Mucosa of descending colon (tissue), 3 donors: Measurements from ENCODE around the gene FGF12. TPM values are rescaled to one million over a fixed set of nuclear protein-coding genes. Genes with fewer than 3 reads are reported as not detected.

Experiments used
- ATAC-seq: fragments of 200-7000 bp; cut with Tn5 transposase; one replicate; pipeline ENCODE4 v1.9.1; 2020; ENCODE audit warnings: mild to moderate bottlenecking, moderate library complexity
- DNase-seq, 3 donors: peaks; one replicate each; pipeline ENCODE4 v3.0.0-alpha.2; 2020
- H3K36me3 ChIP-seq: fragments of 200-600 bp; one replicate; pipeline ENCODE4 v1.8.0; 2021; ENCODE audit warnings: low read depth, mild to moderate bottlenecking
- H3K4me1 ChIP-seq: fragments of 200-600 bp; one replicate; pipeline ENCODE4 v1.8.0; 2021; ENCODE audit warnings: low read depth, mild to moderate bottlenecking
- H3K4me3 ChIP-seq: fragments of 200-600 bp; one replicate; pipeline ENCODE4 v1.8.0; 2021; ENCODE audit warnings: mild to moderate bottlenecking
- H3K9me3 ChIP-seq: fragments of 200-600 bp; one replicate; pipeline ENCODE4 v1.8.0; 2021; ENCODE audit warnings: mild to moderate bottlenecking
- intact Hi-C, 2 donors: fragments of 100-400 bp; cut with DNase I in 1 of 2; cut with micrococcal nuclease in 1 of 2; formaldehyde crosslinking; loops; one replicate each; pipeline versions ENCODE4 v1.11.0 to v1.11.1; 2022; cut with DNase I, micrococcal nuclease
- total RNA-seq, 3 donors: library from RNA; stranded (reverse); fragmentation: NEBNext Ultra II Directional in 2 of 3; extraction: Animal tissue kit (Norgen Biotek cat#: 25700) in 2 of 3; gene quantifications; one replicate each; pipeline versions ENCODE4 v1.2.1 to v1.2.4, GENCODE V29; 2021 to 2023
- TF ChIP-seq, protein P1 (sequence below): fragments of 200-600 bp; IDR thresholded peaks from one replicate; pipeline ENCODE4 v1.8.0; 2022; ENCODE audit warnings: antibody characterized with exemption, mild to moderate bottlenecking
- donor health status: DM: no; HTN: no; CAD: no; lungs with moderate emphysema.
- donor health status: DM: no; HTN: no; CAD: no.
- donor health status: DM: no; HTN: yes; CAD: no.

FGF12 gene
- total RNA-seq, 3 donors from 2014 or later: 0.35 to 3.3 (median 0.58) TPM

DNA sequence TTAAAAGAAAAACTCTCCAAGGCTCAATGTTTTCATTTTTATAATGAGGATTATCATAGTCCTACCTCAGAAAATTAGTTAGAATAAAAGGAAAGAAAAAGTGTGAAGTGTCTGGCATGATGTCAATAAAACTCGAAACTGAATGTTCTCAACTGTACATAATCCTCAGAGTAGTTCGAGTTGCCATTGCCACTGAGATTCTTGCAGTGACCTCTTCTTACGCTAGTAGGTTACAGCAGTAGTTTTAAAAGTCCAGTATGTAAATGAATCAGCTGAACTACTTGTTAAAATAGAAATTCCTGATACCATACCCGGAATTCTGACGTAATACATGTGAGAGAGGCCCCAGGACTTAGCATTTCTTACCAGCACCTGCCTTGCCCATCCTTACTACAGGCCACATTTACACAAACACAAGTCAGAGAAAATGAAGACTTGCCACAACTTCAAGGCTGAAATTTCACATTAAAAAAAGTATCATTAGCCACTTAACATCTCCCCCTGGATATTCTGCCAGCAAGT lies 502.6 kb downstream of the FGF12 start:
- Histone ChIP-seq H3K36me3 (no peaks in the 10 kb centered on the region), H3K9me3 (no peaks in the 10 kb centered on the region), H3K4me3 (no peak overlapping the region), H3K4me1 (no peaks in the 10 kb centered on the region)
- intact Hi-C loops: no loop called here
- no peak for DNase-seq
- TF ChIP-seq, protein P1, sequence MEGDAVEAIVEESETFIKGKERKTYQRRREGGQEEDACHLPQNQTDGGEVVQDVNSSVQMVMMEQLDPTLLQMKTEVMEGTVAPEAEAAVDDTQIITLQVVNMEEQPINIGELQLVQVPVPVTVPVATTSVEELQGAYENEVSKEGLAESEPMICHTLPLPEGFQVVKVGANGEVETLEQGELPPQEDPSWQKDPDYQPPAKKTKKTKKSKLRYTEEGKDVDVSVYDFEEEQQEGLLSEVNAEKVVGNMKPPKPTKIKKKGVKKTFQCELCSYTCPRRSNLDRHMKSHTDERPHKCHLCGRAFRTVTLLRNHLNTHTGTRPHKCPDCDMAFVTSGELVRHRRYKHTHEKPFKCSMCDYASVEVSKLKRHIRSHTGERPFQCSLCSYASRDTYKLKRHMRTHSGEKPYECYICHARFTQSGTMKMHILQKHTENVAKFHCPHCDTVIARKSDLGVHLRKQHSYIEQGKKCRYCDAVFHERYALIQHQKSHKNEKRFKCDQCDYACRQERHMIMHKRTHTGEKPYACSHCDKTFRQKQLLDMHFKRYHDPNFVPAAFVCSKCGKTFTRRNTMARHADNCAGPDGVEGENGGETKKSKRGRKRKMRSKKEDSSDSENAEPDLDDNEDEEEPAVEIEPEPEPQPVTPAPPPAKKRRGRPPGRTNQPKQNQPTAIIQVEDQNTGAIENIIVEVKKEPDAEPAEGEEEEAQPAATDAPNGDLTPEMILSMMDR: no peak
- no peak for ATAC-seq

DNA sequence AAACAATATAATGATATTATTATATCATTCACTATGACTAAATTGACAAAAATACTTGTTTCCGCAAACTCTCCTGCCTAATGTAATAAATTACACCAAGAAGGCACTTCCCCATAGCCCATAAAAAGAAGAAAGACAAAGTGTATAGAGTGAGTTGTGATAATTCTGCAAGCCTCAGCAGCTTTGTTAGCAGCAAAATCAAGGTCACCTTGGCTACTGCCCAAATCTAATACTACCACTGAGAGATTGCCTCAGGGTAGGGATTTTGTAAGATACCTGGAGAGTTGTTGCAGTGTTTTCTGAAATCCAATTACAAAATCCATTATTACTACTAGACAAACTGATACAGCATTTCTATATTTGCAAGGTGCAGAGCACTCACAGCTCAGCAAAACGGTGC lies 503.5 kb downstream of the FGF12 start:
- Histone ChIP-seq H3K4me1 (no peaks in the 10 kb centered on the region), H3K4me3 (no peak overlapping the region), H3K36me3 (no peaks in the 10 kb centered on the region), H3K9me3 (no peaks in the 10 kb centered on the region)
- TF ChIP-seq, protein P1: no peak
- ATAC-seq (no peak), DNase-seq (no peak)
- intact Hi-C loops: no loop called here

DNA sequence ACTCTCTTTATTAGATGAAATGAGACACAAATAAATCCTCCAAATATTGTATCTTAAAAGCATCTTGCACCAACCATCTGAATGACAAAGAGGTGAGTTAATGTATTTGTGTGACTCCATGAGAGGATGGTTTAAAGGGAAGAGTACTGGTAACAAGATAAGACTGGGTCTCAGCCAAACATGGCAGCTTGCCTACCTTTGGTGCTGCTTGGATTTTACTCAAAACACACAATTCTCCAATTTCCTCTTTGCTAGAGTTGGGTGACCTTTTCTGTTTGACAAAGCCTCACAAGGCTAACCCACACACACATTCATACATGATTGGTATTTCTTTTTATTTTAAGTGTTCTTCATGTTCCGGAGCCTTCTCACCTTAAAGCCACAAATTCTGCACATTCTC lies 506.4 kb downstream of the FGF12 start:
- TF ChIP-seq, protein P1: no peak
- Histone ChIP-seq H3K9me3 (no peaks in the 10 kb centered on the region), H3K4me3 (no peak overlapping the region), H3K36me3 (no peaks in the 10 kb centered on the region), H3K4me1 (no peaks in the 10 kb centered on the region)
- DNase-seq (no peak), ATAC-seq (no peak)
- intact Hi-C loops: no loop called here

DNA sequence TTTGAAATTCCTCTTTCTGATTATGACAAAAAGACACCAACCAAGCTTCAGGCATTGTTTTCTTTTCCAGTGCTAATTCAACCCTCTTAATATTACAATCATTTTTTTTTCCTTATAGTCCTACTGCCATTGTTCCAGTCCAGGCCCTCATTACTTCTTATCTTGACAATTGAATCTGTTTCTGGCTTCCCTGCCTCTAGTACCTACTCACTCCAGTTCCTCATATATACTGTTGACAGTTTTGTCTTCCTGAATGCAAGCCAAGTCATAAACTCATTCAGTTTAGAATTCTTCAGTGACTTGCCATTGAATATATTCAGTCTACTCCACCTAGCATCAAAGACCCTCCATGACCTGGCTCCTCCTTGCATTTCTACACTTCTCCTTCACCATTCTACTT lies 507.4 kb downstream of the FGF12 start:
- Histone ChIP-seq H3K36me3 (no peaks in the 10 kb centered on the region), H3K4me1 (no peaks in the 10 kb centered on the region), H3K4me3 (no peak overlapping the region), H3K9me3 (no peaks in the 10 kb centered on the region)
- TF ChIP-seq, protein P1: no peak
- DNase-seq (no peak), ATAC-seq (no peak)
- intact Hi-C loops: no loop called here

DNA sequence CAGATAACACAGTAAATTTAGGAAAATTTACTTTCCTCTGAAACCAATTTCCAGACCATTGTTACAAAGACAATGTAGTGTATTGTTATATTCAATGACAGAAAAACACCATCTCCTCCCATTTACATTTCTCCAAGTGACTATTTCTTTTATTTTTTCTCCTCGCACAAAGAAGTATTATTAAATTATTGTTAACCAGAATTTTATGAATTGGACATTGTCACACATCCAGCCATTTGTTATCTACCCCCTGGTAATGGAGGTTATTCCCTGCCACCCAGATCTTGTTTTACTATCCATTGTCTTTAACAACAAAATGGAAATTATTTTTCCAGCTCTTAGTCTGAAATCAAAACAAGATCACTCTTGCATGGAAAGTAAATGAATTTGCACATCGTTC lies 511.3 kb downstream of the FGF12 start:
- no peak for ATAC-seq

More for the DNA sequence above, 511.3 kb downstream of the FGF12 start:
- Histone ChIP-seq H3K36me3 (no peaks in the 10 kb centered on the region), H3K9me3 (no peaks in the 10 kb centered on the region), H3K4me1 (no peaks in the 10 kb centered on the region), H3K4me3 (no peak overlapping the region)
- no peak for DNase-seq
- intact Hi-C loops: no loop called here
- TF ChIP-seq, protein P1: no peak
